COLO668 (cell line): ENCODE results near the gene HES1.

Experiments
- DNase-seq: peaks from one replicate; lab custom pipeline; 2025; ENCODE audit not compliant: unreplicated experiment; lab: John Stamatoyannopoulos, UW

The HES1 gene

DNA sequence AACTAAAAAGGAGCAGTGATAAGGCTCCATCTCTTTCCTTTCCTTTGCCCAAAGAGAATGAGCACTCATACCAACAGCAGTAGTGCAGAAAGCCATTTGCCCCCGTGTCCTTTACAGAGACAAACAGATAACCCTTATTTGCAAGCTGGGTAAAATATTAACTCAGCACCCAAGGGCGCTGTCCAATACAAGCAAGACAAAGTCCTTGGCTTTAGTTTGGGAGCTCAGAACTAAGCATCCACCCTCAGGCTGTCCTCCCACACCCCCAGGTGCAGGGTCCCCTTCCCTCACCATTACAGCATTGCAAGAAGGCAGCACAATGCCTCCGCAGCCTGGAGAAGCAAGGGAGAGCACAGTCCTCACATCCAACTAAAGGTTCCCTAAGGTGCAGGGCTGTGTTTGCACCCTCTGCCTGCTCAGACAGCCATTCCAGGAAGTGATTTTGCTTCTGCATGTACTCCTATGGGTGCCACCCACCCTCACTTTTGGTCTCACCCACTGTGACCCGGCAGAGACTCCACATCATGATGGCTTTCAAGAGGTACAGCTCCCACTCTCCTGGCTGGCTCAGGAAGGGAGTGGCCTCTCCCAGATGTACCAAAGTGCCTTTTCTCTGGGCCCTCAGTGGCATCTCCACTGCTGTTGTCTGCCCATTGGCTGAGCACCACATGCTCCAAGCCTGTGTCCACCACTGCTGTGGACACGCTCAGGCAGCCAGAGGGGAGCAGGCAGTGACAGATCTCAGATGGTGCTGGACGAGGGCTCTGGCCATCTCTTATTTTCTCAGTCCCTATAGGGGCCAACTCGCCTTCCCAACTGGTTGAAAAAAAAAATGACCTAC, 34.1 kb upstream of the HES1 start:
- peak; percentile 51 for DNase-seq

DNA sequence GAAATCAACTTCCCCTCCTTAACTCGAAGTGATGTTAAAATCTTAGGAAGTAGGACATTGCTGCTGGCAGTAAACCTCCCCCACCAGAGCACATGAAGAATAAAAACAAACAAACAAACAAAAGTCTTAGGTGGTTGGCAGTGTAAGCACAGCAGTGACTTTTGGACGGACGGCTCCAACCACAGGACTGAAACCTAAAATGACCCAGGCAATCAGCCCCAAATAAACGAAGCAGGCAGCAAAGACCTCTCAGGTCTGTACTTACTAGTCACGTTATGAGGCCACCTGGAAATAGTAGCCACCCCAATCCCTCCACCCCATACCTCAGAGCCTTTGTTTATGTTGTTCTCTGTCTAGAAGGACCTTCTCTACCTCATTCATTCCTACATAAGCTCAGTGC, 33.5 kb upstream of the HES1 start:
- no peak for DNase-seq

DNA sequence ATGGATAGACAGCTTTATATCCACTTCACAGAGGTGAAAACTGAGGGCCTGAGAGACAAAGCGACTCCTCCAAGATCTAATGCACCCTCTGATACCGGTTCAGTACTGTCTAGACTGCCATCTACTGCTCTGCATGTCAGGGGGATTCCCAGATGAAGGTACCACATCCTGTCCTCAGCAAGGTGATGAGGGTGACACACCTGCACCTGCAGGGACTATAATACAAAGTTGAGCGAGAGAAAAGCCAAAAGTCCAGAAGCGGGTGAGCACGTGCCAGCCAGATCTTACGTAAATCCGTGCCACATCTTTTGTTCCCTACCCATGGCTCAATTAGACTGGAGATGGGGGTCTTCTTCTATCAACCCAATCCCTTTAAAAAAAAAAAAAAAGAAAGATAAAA, 32.4 kb upstream of the HES1 start:
- DNase-seq: no peak

DNA sequence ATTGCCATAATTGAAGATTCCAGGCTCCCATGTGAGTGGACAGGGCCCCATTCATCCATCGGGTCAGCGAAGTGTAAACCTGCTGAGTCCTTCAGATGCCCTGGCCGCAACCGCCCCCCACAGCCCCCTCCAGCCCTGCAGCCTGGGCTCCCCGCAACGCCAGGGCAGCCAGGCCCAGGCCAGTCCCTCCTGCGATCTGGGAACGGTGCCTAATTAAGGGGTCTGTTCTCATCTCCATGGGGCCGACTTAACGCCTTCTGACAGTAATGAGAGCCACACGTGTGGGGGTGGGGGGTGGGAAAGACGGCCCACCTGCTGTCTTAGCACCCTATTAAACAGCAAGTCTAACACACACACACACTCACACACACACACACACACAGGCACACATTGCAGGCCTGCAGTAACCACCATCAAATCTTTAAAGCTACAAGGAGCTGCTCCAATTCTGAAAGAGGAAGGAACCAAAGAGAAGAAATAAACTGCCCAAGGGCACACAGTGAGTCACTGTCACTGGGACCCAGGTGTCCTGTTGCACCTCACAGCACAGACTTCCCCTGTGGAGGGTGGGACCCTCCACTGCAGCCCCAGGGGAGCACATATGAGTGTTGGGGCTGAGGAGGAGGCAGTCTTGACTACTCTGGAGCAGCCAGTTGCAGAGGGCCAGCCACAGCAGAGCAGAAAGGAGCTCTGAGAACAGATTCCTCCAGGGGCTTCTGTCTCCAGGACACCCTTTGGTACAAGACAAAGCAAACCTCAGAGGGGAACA, 31.8 kb upstream of the HES1 start:
- no peak for DNase-seq

DNA sequence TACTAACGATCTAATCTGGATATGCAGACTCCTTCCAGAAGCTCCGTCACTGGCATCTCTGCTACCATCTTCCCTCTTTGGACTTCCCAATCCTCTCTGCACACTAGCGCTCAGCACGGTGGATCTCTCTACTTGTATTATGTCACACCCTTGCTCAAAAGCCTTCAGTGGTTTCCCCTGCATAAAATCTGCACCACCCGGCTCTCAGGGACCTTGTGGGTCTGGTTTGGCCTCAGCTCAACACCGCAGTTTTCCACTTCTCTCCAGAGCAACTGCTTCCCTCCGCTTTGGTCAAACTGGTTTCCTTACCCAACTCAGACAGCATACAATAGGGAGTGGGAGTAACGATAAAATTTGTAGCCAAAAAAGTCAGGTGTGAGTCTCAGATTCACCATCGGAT, 30.7 kb upstream of the HES1 start:
- DNase-seq: no peak

DNA sequence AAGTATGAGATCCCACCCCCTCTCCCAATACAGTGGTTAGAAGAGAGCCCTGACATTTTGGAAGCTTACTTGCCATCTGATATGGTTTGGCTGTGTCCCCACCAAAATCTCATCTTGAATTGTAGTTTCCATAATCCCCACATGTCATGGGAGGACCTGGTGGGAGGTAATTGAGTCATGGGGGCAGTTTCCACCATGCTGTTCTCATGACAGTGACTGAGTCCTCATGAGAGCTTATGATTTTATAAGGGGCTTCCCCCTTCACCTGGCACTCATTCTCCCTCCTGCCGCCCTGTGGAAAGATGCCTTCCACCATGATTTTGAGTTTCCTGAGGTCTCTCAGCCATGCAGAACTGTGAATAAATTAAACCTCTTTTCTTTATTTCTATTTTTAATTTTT, 28.8 kb upstream of the HES1 start:
- DNase-seq: no peak

DNA sequence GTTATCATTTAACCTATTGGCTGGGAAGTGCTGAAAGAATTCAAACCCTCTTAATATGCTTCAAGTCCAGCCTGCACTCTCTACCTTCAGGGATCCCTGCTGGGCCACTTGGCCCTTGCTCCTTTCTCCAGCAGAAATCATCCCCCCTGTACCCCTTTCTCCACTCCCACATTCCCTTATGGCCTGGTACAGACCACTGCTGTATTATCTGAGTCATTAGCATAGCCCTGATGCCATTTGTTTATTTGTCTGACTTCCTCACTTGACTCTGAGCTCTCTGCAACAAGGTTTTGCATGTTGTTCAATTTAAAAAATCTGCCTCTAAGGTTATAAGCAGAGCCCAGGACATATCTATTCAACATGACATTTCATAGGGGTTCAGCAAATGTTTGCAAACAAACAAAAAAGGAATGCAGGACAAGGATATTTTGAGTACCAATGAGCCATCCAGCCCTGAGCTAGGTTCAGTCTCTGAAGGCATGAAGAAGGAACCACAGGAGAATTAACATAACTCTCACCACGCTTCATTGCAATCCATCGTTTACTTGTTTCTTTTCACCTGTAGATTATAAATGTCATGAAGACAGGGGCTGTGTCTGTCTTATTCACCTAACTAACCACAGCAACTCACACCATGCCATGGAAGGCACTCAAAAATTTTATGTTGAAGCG, 26.6 kb upstream of the HES1 start:
- no peak for DNase-seq

DNA sequence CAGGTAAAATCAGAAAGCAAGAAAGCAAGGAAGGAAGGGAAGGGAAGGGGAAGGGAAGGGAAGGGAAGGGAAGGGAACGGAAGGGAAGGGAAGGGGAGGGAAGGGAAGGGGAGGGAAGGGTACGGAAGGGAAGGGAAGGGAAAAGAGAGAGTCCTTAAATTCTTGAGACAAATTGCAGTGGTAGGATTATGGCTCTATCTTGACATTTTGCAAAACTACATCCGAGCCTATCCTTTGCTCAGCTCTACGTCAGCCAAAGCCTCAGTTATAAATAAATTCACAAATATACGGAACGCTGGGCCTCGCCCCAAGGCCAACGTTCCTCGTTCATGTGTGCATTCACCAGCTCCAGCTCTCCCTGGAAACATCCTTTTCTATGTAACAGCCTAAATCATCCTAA, 25.5 kb upstream of the HES1 start:
- DNase-seq: no peak

DNA sequence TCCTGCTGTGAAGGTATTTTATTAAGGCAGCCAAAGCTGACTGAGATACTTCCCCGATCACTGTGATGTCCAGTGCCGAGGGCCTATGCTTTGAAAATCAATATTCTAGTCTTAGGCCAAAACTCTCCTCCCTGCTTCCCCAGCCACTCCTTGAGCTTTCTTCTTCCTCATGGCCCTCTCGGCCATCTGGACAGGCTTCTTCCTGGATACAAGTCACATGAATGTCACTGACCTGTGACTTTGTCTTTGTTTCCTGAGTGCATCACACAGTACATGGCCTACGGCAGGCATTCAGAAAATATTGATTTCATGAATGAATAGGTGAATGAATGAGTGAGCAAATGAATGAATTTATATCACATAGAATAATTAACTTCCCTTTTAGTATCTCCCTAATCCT, 24.6 kb upstream of the HES1 start:
- DNase-seq: no peak

DNA sequence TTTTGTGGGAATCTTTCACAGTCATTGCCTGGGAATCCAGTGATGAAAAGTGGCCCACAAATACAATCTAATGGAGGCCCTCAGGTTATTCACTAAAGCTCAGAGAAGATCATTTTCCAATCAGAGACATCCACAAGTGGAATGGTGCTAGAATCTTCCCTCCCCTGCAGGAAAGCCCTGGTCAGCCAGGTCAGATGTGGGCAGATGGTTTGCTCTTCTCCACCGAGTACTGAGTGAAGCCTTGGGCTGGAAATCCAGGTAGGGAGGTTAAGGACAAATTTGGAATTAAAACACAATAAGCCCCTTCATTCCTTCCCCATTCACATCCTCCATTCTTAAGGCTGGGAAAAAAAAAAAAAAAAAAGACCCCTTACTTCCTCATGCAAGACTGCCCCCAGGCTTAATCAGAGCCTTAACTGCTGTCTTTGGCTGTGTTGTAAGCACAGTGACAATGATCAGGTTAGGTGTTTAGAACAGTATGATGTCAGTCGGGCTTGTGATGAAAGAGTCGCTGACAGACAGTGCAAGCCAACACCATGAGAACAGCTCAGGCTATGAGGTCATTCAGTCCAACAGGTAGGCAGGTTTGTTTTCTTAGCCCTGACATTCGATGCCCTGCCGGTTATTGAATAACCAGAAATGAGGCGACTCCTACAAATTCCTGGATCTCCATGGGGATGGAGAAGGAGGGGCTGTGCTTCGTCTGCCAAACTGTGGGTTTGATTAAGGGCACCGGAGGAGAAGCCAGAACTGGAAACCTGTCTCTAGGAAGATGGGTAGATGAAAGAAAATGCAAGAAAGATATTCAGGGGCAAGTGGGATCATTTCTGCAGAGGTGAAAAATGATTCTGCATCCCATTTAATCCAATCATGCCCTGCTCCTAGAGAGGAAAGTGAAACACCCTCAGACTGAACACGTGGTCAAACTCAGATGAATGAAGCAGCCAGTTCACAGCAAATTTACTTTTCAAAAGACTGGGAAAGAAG, 23.5 kb upstream of the HES1 start:
- peak; percentile 78 for DNase-seq

DNA sequence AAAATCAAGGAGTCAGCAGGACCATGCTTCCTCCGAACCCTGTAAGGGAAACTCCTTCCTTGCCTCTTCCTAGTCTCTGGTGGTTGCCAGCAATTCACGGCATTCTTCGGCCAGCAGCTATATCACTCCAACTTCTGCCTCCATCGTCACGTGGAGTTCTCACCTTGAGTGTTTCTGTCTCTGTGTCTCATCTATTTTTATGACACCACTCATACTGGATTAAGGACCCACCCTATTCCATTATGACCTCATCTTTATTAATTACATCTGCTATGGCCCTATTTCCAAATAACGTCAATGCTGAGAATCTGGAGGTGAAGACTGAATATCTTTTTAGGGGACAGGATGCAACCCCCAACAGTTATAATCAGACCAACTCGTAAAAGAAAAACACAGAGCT, 21.8 kb upstream of the HES1 start:
- DNase-seq: no peak

DNA sequence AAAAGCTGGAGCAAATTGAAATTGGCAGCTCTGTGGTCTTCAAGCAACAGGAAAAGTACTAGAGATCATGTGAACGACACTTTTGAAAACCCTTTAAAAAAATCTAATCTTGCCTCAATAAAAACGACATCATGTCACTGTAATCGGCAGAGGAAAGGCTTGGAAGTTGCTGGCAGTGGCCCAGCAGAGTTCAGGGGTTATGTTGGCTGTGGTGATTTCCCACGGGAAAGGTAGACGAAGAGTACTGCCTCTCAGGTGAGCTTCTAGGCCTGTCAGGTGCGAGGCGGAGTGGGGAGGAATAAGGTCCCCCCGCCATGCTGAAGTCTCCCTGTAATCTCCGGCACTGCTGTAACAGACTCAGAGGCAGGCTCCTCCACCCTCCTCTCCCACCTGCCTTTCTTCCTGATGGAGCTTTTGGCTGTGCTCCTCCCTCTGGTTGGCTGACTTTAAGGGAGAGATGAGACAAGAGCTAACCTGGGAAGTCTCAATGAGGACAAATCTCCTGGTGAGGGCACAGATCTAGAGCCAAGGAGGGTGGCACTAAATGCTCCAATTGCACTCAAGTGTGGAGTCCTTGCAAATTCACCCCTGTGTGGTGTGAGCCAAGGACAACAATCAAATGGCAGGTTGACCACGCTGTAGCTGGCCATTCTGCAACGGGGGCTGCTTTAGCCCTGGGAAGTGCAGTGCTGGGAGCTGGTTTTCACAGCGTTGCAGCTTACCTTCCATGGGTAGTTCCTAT, 18.7 kb upstream of the HES1 start:
- no peak for DNase-seq

DNA sequence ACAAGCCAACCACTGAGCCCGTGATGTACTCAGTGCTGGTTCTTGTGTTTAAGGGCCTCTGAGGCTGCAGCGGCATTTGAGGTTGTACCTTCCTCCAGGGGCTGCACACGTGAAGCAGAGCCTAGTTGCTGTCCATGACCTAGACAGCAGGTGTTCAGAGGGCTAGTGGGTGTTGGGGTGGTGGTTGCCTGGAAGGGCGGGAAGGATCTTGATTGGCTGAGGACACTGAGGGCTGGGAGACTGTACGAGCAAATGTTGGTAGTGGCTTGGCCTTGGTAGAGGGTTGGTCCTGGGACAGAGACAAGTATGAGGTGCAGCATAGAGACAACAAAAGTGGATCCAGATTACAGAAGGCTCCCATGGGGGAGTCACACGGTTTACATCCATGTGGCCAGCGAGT, 17.0 kb upstream of the HES1 start:
- no peak for DNase-seq

DNA sequence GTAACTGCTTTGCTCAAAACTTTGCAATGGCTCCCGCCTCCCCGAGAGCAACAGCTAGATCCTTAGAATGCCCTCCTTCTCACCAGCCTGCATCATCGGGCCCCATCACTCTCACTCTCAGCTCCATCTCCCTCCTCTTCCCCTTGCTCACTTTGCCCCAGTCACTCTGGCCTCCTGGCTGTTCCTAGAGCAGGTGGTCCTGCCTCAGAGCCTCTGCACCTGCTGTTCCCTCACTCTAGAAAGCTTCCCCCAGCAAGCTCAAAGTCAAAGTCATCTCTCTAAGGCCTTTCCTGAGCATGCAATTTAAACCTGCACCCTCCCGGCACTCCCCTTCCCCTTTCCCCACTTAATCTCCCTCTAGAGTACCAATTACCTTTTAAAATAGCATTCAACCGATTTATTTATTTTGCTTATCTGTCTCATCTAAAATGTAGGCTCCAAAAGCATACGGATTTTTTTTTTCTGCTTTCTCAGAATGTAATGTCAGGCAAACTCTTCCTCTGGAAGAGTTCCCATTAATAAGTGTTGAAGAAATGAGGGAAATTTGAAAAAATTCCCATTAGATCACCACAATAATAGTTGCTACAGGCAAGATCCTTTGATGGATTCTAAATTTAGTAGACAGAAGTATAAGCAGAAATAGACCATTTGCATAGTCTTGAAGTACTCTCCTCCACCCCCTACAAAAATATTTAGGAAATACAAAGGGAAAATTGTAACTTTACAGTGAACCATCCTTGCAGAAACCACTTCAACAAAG, 15.9 kb upstream of the HES1 start:
- no peak for DNase-seq

DNA sequence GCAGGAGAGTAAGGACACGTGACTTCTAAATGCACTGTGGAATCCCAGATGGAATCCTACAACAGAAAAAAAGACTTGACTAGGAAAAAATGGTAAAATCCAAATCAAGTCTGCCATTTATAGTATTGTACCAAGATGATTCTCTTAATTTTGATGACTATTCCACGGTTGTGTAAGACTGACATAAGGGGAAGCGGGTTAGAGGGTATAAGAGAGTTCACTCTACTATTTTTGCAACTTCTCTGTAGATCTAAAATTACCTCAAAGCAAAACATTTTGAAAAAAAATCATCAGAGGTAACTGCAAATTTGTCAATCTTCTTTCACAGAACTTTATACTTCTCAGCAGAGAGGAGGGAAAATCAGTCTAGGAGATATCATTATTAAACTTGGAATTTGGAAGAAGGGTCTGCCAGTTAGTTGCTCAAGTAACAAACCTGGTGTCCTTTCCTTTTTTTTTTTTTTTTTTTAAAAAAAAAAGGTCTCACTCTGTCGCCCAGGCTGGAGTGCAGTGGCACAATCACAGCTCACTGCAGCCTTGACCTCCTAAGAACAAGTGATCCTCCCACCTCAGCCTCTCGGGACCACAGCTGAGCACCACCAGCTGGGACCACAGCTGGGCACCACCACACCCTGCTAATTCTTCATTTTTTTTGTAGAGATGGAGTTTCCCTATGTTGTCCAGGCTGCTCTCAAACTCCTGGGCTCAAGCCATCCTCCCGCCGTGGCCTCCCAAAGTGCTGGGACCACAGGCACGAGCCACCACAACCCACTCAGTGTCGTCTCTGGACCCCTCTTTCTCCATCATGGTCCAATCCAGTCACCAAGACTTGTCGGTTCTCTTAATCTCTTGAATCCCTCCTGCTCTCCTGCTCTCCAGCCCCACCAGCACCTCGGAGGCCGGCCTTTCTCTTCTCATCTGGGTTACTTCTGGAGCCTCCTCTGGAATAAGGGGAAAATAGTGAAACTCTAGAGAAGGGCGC, 14.9 kb upstream of the HES1 start:
- DNase-seq: no peak

DNA sequence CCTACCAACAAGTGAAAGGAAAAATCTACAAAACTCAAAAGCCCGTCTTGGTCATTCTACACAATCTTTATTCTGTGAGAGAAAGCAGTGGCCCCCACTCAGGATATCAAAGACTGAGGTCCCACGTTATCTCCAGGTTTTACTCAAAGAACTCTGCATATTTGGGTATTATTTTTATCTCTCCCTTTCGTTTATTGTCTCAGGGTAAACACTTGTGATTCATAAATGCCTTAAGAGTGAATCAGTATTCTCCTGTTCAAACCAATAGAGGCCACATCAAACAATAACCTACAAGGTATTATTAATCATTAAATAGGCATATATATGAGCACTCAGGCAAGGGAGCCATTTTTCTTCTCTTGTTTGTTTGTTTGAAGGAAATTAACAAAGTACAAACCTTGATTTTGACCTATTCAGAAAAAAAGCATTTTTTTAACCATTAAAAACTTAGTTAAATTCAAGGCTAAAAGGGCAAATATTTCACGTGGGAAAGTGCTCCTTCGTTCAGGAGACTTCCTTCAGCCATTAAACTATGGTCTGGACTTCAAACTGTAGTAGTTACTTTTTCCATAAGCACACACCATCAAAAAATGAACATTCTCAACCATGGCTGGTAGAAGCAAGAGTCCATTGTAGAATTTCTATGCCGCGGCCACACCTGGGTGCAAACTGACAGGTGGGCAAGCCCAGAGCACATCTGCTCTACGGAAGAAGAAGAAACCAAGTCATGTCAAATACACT, 13.9 kb upstream of the HES1 start:
- DNase-seq: no peak

DNA sequence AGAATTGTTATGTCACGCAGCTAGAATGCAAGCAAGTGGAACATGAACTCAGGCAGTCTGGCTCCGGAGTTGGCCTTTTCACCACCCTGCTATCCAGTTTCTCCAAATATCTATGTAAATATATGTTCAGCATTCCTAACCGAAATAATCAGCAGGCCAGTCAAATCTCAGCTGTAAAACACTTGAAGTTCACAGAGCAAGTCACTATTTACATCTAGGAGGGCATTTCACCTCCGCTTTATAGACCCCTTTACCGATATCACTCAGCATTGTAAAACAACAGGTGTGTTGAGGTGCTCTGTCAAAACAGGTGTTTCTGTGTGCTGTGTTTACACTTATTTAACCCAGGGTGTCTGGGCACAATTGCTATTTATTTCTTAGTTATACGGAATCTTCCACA, 12.2 kb upstream of the HES1 start:
- no peak for DNase-seq

DNA sequence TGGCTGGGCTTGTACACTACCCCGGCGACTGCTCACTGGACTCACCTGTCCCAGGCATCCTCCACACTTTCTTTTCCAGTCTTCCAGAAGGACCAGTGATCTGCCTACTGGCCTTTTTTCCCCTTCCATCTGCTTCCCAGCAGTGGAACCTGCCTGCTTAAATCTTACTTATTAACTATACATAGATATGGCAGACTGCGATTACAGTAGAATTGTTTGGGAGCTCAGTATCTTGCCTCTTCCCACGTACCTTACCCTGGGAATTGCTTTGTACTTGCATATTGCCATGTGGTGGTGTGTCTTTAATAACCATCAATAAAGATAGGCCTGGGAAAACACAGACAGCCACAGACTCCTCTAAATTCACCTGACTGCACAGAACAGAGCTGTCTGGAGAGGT, 11.8 kb upstream of the HES1 start:
- no peak for DNase-seq
